Coronary artery (tissue), 2 donors: ENCODE results near the gene CCDC30.

Experiments
- DNase-seq: peaks from one replicate; pipeline ENCODE4 v3.0.0-alpha.2; 2017; ENCODE audit warnings: low spot score
- H3K27ac ChIP-seq, 2 donors: fragments of 200-600 bp; sonication (generic); one replicate each; pipeline ENCODE4 v1.5.1; 2016 to 2019
- H3K4me3 ChIP-seq: fragments of 200-600 bp; sonication (generic); 2 replicates; pipeline ENCODE4 v1.5.1; 2016; ENCODE audit warnings: mild to moderate bottlenecking, moderate library complexity
- TF ChIP-seq, protein P1 (sequence below): fragments of 200-600 bp; sonication (generic); IDR thresholded peaks from one replicate; pipeline ENCODE4 v1.5.1; 2019; ENCODE audit warnings: antibody characterized with exemption

The CCDC30 gene

DNA sequence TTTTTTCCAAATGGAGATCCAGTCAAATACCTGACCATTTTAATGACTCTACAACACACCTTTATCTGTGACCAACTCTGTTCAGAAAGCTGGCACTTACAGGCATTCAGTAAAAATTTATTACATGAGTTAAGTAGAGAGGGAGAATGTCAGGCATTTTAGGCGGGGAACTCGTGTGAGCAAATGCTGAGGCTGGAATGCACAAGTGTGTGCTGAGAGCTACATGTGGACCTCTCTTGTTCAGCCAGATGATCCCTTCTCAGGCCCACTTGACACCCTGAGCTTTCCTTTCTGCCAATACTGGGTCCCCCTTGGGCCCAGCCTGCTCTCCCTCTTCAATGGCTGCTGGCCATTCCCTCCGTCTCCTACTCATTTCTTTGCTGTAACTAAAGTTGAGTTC, 206.8 kb downstream of the CCDC30 start:
- TF ChIP-seq, protein P1, sequence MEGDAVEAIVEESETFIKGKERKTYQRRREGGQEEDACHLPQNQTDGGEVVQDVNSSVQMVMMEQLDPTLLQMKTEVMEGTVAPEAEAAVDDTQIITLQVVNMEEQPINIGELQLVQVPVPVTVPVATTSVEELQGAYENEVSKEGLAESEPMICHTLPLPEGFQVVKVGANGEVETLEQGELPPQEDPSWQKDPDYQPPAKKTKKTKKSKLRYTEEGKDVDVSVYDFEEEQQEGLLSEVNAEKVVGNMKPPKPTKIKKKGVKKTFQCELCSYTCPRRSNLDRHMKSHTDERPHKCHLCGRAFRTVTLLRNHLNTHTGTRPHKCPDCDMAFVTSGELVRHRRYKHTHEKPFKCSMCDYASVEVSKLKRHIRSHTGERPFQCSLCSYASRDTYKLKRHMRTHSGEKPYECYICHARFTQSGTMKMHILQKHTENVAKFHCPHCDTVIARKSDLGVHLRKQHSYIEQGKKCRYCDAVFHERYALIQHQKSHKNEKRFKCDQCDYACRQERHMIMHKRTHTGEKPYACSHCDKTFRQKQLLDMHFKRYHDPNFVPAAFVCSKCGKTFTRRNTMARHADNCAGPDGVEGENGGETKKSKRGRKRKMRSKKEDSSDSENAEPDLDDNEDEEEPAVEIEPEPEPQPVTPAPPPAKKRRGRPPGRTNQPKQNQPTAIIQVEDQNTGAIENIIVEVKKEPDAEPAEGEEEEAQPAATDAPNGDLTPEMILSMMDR = no peak
- no peak overlapping the region for H3K27ac ChIP-seq
- no peak overlapping the region for H3K4me3 ChIP-seq
- no peak for DNase-seq

DNA sequence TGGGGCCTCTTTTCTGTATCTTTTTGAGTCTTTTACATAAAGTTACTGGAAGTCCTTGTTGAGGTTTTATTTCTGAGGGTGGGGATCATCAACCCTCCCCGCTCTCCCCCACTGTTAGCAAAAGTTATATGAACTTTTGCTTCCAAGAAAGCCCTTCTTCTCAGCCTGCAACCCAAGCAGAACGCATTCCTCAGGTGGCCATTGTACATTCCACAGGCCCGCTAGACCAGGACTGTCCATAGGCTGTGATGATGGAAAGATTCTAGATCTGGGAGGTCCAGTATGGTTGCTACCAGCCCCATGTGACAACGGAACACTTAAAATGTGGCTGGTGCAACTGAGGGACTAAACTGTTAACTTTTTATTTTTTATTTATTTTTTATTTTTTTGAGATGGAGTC, 207.3 kb downstream of the CCDC30 start:
- TF ChIP-seq, protein P1 = no peak
- H3K4me3 ChIP-seq = no peak overlapping the region
- no peak for DNase-seq
- no peak overlapping the region for H3K27ac ChIP-seq

DNA sequence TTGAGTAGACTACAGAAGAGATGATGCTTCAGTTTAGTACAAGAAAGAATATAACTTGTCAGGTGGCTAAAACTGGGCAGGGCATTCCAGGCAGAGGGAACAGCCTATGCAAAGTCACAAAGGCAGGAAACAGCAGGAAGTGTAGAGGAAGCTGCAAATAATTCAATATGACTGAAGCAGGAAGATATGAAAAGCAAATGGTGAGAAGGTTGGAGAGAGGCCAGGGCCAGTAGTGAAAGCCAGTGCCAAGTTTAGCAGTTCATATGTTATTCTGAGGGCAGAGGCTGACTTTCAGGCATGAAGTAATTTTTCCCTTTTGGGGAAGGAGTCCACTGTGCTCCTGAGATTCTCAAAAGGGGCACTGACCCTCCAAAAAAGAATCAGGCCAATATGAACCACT, 211.1 kb downstream of the CCDC30 start:
- Histone ChIP-seq H3K27ac (no peak overlapping the region), H3K4me3 (no peak overlapping the region)
- DNase-seq = no peak
- TF ChIP-seq, protein P1 = no peak

DNA sequence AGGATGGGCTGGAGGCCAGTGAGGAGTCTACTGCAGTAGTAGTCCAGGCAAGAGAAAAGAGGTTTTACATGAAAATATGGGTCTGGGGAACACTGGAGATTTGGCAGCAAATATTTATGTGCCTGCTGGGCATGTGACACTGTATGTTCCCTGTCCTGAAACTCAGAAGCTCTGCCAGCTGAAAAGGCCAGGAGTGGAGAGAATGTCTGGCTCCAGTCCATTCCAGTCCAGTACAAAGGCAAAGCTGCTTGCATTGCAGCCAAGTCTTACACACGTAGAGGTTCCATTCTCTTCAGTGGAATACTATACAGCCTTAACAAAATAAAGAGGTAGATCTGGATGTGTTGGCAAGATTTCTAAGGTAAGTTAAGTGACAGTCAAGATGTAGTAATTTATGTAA, 211.6 kb downstream of the CCDC30 start:
- DNase-seq = no peak
- TF ChIP-seq, protein P1 = no peak
- no peak overlapping the region for H3K4me3 ChIP-seq
- no peak overlapping the region for H3K27ac ChIP-seq

DNA sequence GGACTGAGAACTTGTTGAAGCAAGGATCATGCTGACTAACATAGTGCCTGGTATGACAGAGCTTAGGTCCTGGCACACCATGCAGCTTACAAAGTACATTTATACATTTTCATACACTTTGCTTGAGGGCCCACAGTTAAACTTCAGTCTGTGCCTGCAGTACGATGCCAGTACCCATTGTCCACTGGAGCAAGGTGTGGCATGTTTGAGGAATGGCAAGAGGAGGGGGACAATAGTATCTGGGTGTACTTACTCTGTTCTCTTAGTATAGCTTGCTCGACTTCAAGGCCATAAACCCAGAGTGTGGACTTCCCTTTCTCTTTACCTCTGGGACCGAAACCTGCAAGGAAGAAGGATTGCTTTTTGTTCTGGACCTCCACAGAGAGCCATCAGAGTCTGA, 212.4 kb downstream of the CCDC30 start:
- TF ChIP-seq, protein P1 = no peak
- no peak overlapping the region for H3K27ac ChIP-seq
- no peak overlapping the region for H3K4me3 ChIP-seq
- DNase-seq = no peak

DNA sequence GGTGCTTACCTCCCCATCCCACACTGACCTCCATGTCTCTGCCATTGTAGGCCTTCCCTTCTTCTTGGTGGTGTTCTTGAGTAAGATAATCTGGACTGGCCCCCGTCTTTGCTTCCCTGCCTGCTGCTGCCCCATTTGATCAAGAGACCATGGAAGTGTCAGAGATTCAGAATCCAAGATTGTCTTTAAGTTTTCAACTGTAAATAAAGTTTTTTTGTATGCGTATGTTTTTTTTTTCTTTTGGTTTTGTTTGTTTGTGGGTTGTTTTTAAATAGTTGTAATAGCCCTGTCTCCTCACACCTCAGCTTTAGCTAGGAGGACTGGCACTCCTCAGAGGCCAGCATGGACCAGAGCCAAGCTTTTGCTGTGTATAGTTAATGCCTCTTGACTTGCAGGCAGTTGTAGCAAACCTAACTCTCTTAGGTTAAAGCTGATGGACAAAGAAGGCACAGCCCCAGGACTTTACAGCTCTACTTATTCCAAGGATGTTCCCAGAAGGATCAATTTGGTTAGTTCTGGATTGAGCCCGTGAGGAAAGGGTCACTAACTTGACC, 213.5 kb downstream of the CCDC30 start:
- no peak for DNase-seq
- TF ChIP-seq, protein P1 = no peak
- H3K27ac ChIP-seq = no peak overlapping the region

DNA sequence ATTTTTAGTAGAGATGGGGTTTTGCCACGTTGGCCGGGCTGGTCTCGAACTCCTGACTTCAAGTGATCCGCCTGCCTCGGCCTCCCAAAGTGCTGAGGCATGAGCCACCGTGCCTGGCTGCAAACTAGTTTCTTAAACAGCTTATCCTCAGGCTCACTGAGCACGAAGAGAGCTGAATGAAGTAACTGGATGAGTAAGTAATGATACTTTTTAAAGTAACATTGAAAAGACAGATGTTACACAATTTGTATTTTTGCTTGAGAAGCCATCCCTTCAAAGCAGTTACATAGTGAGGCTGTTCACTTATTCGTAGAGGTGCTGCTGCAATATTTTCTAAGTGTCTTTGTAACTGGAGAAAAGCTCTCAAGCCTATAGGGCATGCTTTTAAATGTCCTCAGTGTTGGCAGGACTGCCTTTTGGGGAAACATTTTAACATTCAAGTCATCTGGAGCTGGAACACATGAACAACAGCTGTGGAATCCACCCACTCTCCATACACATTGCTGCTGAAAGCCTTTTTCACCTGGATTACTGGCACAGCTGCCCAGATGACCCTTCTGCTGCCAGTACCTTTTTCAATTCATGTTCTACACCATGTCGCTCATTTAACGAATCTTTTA, 216.4 kb downstream of the CCDC30 start:
- Histone ChIP-seq H3K27ac (no peak overlapping the region), H3K4me3 (no peak overlapping the region)
- DNase-seq = no peak
- TF ChIP-seq, protein P1 = no peak

More for the DNA sequence above, 213.5 kb downstream of the CCDC30 start:
- no peak overlapping the region for H3K4me3 ChIP-seq
